Lower lobe of right lung (tissue), 2 donors: ENCODE data around the gene SHD. TPM values are rescaled to one million over a fixed set of nuclear protein-coding genes. Genes with fewer than 3 reads are reported as not detected.

ENCODE experiments used
- ATAC-seq, 2 donors: fragments of 200-7000 bp; cut with Tn5 transposase; one replicate each; pipeline ENCODE4 v1.9.1; 2020 to 2022; ENCODE audit warnings: mild to moderate bottlenecking in 2 of 2, moderate library complexity in 2 of 2
- DNase-seq: peaks from one replicate; pipeline ENCODE4 v3.0.0-alpha.2; 2020
- H3K27ac ChIP-seq: fragments of 200-600 bp; one replicate; pipeline ENCODE4 v1.8.0; 2022
- H3K27me3 ChIP-seq: fragments of 200-600 bp; one replicate; pipeline ENCODE4 v1.8.0; 2022; ENCODE audit warnings: low read depth
- H3K36me3 ChIP-seq: fragments of 200-600 bp; one replicate; pipeline ENCODE4 v1.8.0; 2022; ENCODE audit warnings: mild to moderate bottlenecking
- H3K4me1 ChIP-seq: fragments of 200-600 bp; one replicate; pipeline ENCODE4 v1.8.0; 2022
- H3K4me3 ChIP-seq: fragments of 200-600 bp; one replicate; pipeline ENCODE4 v1.8.0; 2022; ENCODE audit warnings: mild to moderate bottlenecking
- H3K9me3 ChIP-seq: fragments of 200-600 bp; one replicate; pipeline ENCODE4 v1.8.0; 2022
- CTCF ChIP-seq: fragments of 200-600 bp; IDR thresholded peaks from one replicate; pipeline ENCODE4 v1.8.0; 2022; ENCODE audit warnings: antibody characterized with exemption, mild to moderate bottlenecking
- intact Hi-C: fragments of 100-400 bp; cut with DNase I; formaldehyde crosslinking; loops from one replicate; pipeline ENCODE4 v1.11.0; 2022
- total RNA-seq: library from RNA; stranded (reverse); fragmentation: NEBNext Ultra II Directional; extraction: Animal tissue kit (Norgen Biotek cat#: 25700); gene quantifications from one replicate; pipeline ENCODE4 v1.2.1, GENCODE V29; 2021
- donor health status: DM: no; HTN: yes; CAD: no; lungs with severe emphysema.

The SHD gene
- total RNA-seq, 1 donor from 2014 or later, result not detected

GRCh38 chr19:4329858-4330257 is 50.8 kb downstream of the SHD start:
- intact Hi-C loops, result no loop called here
- H3K36me3 ChIP-seq, result no peaks in the 10 kb centered on the region
- no peak overlapping the region for H3K4me3 ChIP-seq
- no peak for DNase-seq
- no peaks in the 10 kb centered on the region for H3K27me3 ChIP-seq
- no peak for ATAC-seq
- no peak overlapping the region for H3K27ac ChIP-seq
- H3K4me1 ChIP-seq, result peaks cover 13% of the 10 kb centered on the region
- H3K9me3 ChIP-seq, result no peaks in the 10 kb centered on the region
- no peak for TF ChIP-seq CTCF

DNA sequence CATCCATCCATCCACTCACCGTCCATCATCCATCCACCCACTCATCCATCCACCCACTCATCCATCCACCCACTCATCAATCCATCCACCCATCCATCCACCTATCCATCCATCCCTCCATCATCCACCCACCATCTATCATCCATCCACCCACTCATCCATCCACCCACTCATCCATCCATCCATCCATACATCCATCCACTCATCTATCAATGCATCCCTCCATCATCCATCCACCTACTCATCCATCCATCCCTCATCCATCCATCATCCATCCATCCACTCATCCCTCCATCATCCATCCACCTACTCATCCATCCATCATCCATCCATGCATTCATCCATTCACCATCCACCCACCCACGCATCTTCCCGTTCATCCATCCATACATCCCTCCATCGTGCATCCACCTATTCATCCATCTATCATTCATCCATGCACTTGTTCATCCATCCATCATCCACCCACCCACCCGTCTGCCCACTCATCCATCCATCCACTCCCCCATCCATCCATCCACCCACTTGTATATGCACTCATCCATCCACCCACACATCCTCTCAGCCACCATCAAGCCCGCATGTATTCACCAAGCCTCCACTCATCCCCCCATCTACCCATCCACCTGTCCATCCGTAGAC is 56.0 kb downstream of the SHD start:
- DNase-seq (no peak), ATAC-seq (no peak)
- intact Hi-C loops, result no loop called here
- H3K9me3 ChIP-seq, result no peaks in the 10 kb centered on the region
- no peak overlapping the region for H3K4me3 ChIP-seq
- peaks cover 13% of the 10 kb centered on the region for H3K4me1 ChIP-seq
- no peaks in the 10 kb centered on the region for H3K36me3 ChIP-seq
- no peak overlapping the region for H3K27ac ChIP-seq
- no peaks in the 10 kb centered on the region for H3K27me3 ChIP-seq
- no peak for TF ChIP-seq CTCF

- TF ChIP-seq CTCF, result no peak
- H3K9me3 ChIP-seq, result no peaks in the 10 kb centered on the region
- peak overlapping the region; percentile 76 for H3K27ac ChIP-seq
- peaks cover 19% of the 10 kb centered on the region for H3K4me1 ChIP-seq
- no peak for ATAC-seq
- H3K27me3 ChIP-seq, result no peaks in the 10 kb centered on the region
- no peaks in the 10 kb centered on the region for H3K36me3 ChIP-seq
- intact Hi-C loops, result no loop called here
- no peak for DNase-seq
- peak overlapping the region; percentile 58 for H3K4me3 ChIP-seq
These were observed 58.9 kb downstream of the SHD start for GRCh38 chr19:4337906-4338440.

- Histone ChIP-seq H3K36me3 (no peaks in the 10 kb centered on the region), H3K27ac (peak within 1 kb of the TSS; percentile 76), H3K4me1 (peaks cover 19% of the 10 kb centered on the region), H3K27me3 (no peaks in the 10 kb centered on the region), H3K4me3 (peak within 1 kb of the TSS; percentile 58), H3K9me3 (no peaks in the 10 kb centered on the region)
- TF ChIP-seq CTCF, result no peak
- intact Hi-C loops, result no loop called here
- ATAC-seq (peak; percentile 2 to 47), DNase-seq (peak; percentile 72)
These were observed 59.6 kb downstream of the SHD start, which contains the start of gene STAP2 for GRCh38 chr19:4338441-4339355. Gene STAP2, minus strand, starts transcription at chr19:4338827. Its CDS starts 74 bp downstream, at chr19:4338753.

Other genes starting within 250 kb of the SHD start
- 51.9 TPM for gene ZBTB7A, start 212.4 kb upstream of the SHD start, total RNA-seq
- gene MAP2K2, start 155.1 kb upstream of the SHD start, total RNA-seq, result 125 TPM
- not detected for gene CREB3L3, start 125.6 kb upstream of the SHD start, total RNA-seq
- gene SIRT6, start 96.7 kb upstream of the SHD start, total RNA-seq, result 18.1 TPM
- gene ANKRD24, start 96.6 kb upstream of the SHD start, total RNA-seq, result 1.9 TPM
- gene EBI3, start 49.7 kb upstream of the SHD start, total RNA-seq, result 1.7 TPM
- 16.7 TPM for gene YJU2, start 32.2 kb upstream of the SHD start, total RNA-seq
- 1.7 TPM for gene TMIGD2, start 23.1 kb downstream of the SHD start, total RNA-seq
- 0.62 TPM for gene FSD1, start 25.3 kb downstream of the SHD start, total RNA-seq
- gene STAP2, start 59.6 kb downstream of the SHD start, total RNA-seq, result 11.8 TPM
- gene MPND, start 64.3 kb downstream of the SHD start, total RNA-seq, result 41.2 TPM
- 44.3 TPM for gene SH3GL1, start 121.3 kb downstream of the SHD start, total RNA-seq
- gene CHAF1A, start 123.4 kb downstream of the SHD start, total RNA-seq, result 7.2 TPM
- 86.1 TPM for gene UBXN6, start 178.5 kb downstream of the SHD start, total RNA-seq
- gene HDGFL2, start 193.0 kb downstream of the SHD start, total RNA-seq, result 29.4 TPM
- 4.6 TPM for gene PLIN4, start 239.2 kb downstream of the SHD start, total RNA-seq